Measurements from ENCODE around the gene KLHL24. TPM values are rescaled to one million over a fixed set of nuclear protein-coding genes. Genes with fewer than 3 reads are reported as not detected.
A peak's percentile ranks its signal among the peaks of the same experiment; 100 is the strongest.
"Not testable (repeated sequence)": the region's sequence is repeated elsewhere in the genome, so short reads cannot be mapped to it uniquely, and the experiment has no call there.

Gene KLHL24
- total RNA-seq, 2 experiments from 2014 or later = 6.7 to 8.0 TPM

- not testable (repeated sequence) for H3K4me1 Mint-ChIP-seq, DNase-seq, H3K27me3 Mint-ChIP-seq
These were observed 12.9 kb upstream of the KLHL24 start for GRCh38 chr3:183622473-183622872.

GRCh38 chr3:183626877-183627594 lies 8.4 kb upstream of the KLHL24 start:
- H3K4me1 Mint-ChIP-seq = no peaks in the 10 kb centered on the region
- no peaks in the 10 kb centered on the region for H3K36me3 Mint-ChIP-seq
- no peak overlapping the region for H3K4me3 Mint-ChIP-seq
- peaks cover 2% of the 10 kb centered on the region for H3K9me3 Mint-ChIP-seq
- H3K27ac Mint-ChIP-seq = no peak overlapping the region
- DNase-seq = no peak
- no peaks in the 10 kb centered on the region for H3K27me3 Mint-ChIP-seq

More at GRCh38 chr3:183622473-183622872, 12.9 kb upstream of the KLHL24 start:
- not testable (repeated sequence) for H3K36me3 Mint-ChIP-seq, H3K27ac Mint-ChIP-seq, H3K9me3 Mint-ChIP-seq, H3K4me3 Mint-ChIP-seq

- Mint-ChIP-seq H3K4me1 (peaks cover under 1% of the 10 kb centered on the region), H3K4me3 (no peak overlapping the region), H3K27me3 (no peaks in the 10 kb centered on the region), H3K27ac (no peak overlapping the region), H3K9me3 (no peaks in the 10 kb centered on the region), H3K36me3 (no peaks in the 10 kb centered on the region)
- DNase-seq = no peak
These were observed 5.7 kb upstream of the KLHL24 start for GRCh38 chr3:183629546-183630301.

GRCh38 chr3:183631715-183632114 lies 3.7 kb upstream of the KLHL24 start:
- no peak for DNase-seq
- H3K4me1 Mint-ChIP-seq = peaks cover 3% of the 10 kb centered on the region
- no peaks in the 10 kb centered on the region for H3K27me3 Mint-ChIP-seq
- no peak overlapping the region for H3K27ac Mint-ChIP-seq
- H3K4me3 Mint-ChIP-seq = no peak overlapping the region
- no peaks in the 10 kb centered on the region for H3K9me3 Mint-ChIP-seq
- H3K36me3 Mint-ChIP-seq = no peaks in the 10 kb centered on the region

GRCh38 chr3:183632725-183633124 lies 2.7 kb upstream of the KLHL24 start:
- H3K36me3 Mint-ChIP-seq, H3K27me3 Mint-ChIP-seq, H3K9me3 Mint-ChIP-seq, H3K4me3 Mint-ChIP-seq, H3K27ac Mint-ChIP-seq, DNase-seq: not testable (repeated sequence)
- peaks cover 12% of the 10 kb centered on the region for H3K4me1 Mint-ChIP-seq

- no peak for DNase-seq
- H3K4me1 Mint-ChIP-seq = peaks cover 19% of the 10 kb centered on the region
- H3K36me3 Mint-ChIP-seq = no peaks in the 10 kb centered on the region
- no peaks in the 10 kb centered on the region for H3K27me3 Mint-ChIP-seq
- peak overlapping the region; percentile 87 for H3K4me3 Mint-ChIP-seq
- H3K9me3 Mint-ChIP-seq = no peaks in the 10 kb centered on the region
- peak overlapping the region; percentile 88 for H3K27ac Mint-ChIP-seq
These were observed 716 bp upstream of the KLHL24 start for GRCh38 chr3:183634707-183635106.

- Mint-ChIP-seq H3K27me3 (no peaks in the 10 kb centered on the region), H3K36me3 (peaks cover 1% of the 10 kb centered on the region), H3K4me1 (peaks cover 20% of the 10 kb centered on the region), H3K27ac (peak overlapping the region; percentile 88), H3K9me3 (no peaks in the 10 kb centered on the region), H3K4me3 (peak overlapping the region; percentile 87)
- DNase-seq = no peak
These were observed 354 bp upstream of the KLHL24 start for GRCh38 chr3:183635107-183635430.

GRCh38 chr3:183636221-183637105 lies 1.0 kb downstream of the KLHL24 start:
- H3K27ac Mint-ChIP-seq = peak overlapping the region; percentile 94

GRCh38 chr3:183637106-183637486 lies 1.7 kb downstream of the KLHL24 start:
- H3K4me3 Mint-ChIP-seq = peak overlapping the region; percentile 87

More at GRCh38 chr3:183636221-183637105, 1.0 kb downstream of the KLHL24 start:
- Mint-ChIP-seq H3K36me3 (peaks cover 3% of the 10 kb centered on the region), H3K9me3 (no peaks in the 10 kb centered on the region), H3K4me1 (peaks cover 24% of the 10 kb centered on the region), H3K27me3 (no peaks in the 10 kb centered on the region), H3K4me3 (peak overlapping the region; percentile 87)
- DNase-seq = peak; percentile 94

GRCh38 chr3:183637633-183638032 lies 2.2 kb downstream of the KLHL24 start:
- H3K4me3 Mint-ChIP-seq = peak overlapping the region; percentile 87

More at GRCh38 chr3:183637106-183637486, 1.7 kb downstream of the KLHL24 start:
- H3K4me1 Mint-ChIP-seq = peaks cover 29% of the 10 kb centered on the region
- no peak for DNase-seq
- H3K27ac Mint-ChIP-seq = peak overlapping the region; percentile 94
- H3K27me3 Mint-ChIP-seq = no peaks in the 10 kb centered on the region
- H3K36me3 Mint-ChIP-seq = peaks cover 3% of the 10 kb centered on the region
- no peaks in the 10 kb centered on the region for H3K9me3 Mint-ChIP-seq

GRCh38 chr3:183638101-183638852 lies 2.9 kb downstream of the KLHL24 start:
- Mint-ChIP-seq H3K27me3 (no peaks in the 10 kb centered on the region), H3K36me3 (peaks cover 3% of the 10 kb centered on the region), H3K4me3 (peak overlapping the region; percentile 87), H3K9me3 (no peaks in the 10 kb centered on the region), H3K27ac (peak overlapping the region; percentile 94), H3K4me1 (peaks cover 37% of the 10 kb centered on the region)
- no peak for DNase-seq

More at GRCh38 chr3:183637633-183638032, 2.2 kb downstream of the KLHL24 start:
- not testable (repeated sequence) for H3K9me3 Mint-ChIP-seq, H3K36me3 Mint-ChIP-seq, H3K27me3 Mint-ChIP-seq, DNase-seq
- H3K4me1 Mint-ChIP-seq = peaks cover 33% of the 10 kb centered on the region
- H3K27ac Mint-ChIP-seq = peak overlapping the region; percentile 94

GRCh38 chr3:183640635-183641034 lies 5.2 kb downstream of the KLHL24 start:
- H3K4me1 Mint-ChIP-seq = peaks cover 46% of the 10 kb centered on the region
- H3K36me3 Mint-ChIP-seq, H3K9me3 Mint-ChIP-seq, H3K27ac Mint-ChIP-seq, H3K27me3 Mint-ChIP-seq, DNase-seq, H3K4me3 Mint-ChIP-seq: not testable (repeated sequence)

GRCh38 chr3:183641882-183642281 lies 6.5 kb downstream of the KLHL24 start:
- Mint-ChIP-seq H3K9me3 (no peaks in the 10 kb centered on the region), H3K27ac (no peak overlapping the region), H3K4me3 (no peak overlapping the region), H3K4me1 (peaks cover 46% of the 10 kb centered on the region), H3K36me3 (peaks cover 7% of the 10 kb centered on the region), H3K27me3 (no peaks in the 10 kb centered on the region)
- DNase-seq = no peak

GRCh38 chr3:183644244-183644643 lies 8.8 kb downstream of the KLHL24 start:
- peaks cover 3% of the 10 kb centered on the region for H3K9me3 Mint-ChIP-seq
- H3K36me3 Mint-ChIP-seq = peaks cover 17% of the 10 kb centered on the region
- no peak for DNase-seq
- no peaks in the 10 kb centered on the region for H3K27me3 Mint-ChIP-seq
- H3K4me1 Mint-ChIP-seq = peaks cover 30% of the 10 kb centered on the region
- no peak overlapping the region for H3K4me3 Mint-ChIP-seq
- no peak overlapping the region for H3K27ac Mint-ChIP-seq
